Cardiac fibroblast (primary cell): ENCODE data around the gene PKN3.

Source experiments
- DNase-seq, 2 donors: peaks; one replicate each; pipeline versions ENCODE4 v3.0.0 to v3.0.0-alpha.2; 2010; ENCODE audit warnings: low read depth in 2 of 2
- H3K4me3 ChIP-seq, 2 donors: replicated peaks in 1 of 2; 1 replicate in 1 of 2; 2 replicates in 1 of 2; pipeline ENCODE4 v1.5.1; 2011; ENCODE audit warnings: low read depth in 2 of 2, low read length in 2 of 2, mild to moderate bottlenecking in 2 of 2, moderate library complexity in 1 of 2
- TF ChIP-seq, protein P1 (sequence below): IDR thresholded peaks from one replicate; pipeline ENCODE4 v1.5.1; 2011; ENCODE audit warnings: low read depth, mild to moderate bottlenecking, low read length, inconsistent platforms

PKN3 gene

DNA sequence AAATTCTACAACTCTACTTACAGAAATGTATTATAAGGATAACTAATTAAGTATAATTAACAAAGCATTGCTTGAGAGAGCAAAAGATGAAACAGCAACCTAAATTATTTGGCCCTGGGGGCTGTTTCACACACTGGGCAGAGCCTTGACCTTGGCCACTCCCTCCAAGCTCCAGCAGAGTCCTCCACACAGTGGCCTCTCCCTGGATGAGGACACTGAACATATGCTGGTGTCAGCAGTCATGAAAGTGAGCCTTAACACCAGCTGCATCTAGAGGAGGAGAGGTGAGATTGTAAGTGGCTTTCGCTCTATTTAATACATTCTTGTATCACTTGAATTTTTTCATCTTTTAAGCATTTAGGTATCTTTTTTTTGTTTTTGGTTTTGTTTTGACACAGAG is 44.9 kb downstream of the PKN3 start:
- DNase-seq, result no peak
- TF ChIP-seq, protein P1, sequence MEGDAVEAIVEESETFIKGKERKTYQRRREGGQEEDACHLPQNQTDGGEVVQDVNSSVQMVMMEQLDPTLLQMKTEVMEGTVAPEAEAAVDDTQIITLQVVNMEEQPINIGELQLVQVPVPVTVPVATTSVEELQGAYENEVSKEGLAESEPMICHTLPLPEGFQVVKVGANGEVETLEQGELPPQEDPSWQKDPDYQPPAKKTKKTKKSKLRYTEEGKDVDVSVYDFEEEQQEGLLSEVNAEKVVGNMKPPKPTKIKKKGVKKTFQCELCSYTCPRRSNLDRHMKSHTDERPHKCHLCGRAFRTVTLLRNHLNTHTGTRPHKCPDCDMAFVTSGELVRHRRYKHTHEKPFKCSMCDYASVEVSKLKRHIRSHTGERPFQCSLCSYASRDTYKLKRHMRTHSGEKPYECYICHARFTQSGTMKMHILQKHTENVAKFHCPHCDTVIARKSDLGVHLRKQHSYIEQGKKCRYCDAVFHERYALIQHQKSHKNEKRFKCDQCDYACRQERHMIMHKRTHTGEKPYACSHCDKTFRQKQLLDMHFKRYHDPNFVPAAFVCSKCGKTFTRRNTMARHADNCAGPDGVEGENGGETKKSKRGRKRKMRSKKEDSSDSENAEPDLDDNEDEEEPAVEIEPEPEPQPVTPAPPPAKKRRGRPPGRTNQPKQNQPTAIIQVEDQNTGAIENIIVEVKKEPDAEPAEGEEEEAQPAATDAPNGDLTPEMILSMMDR, result no peak
- H3K4me3 ChIP-seq, result no peak overlapping the region

DNA sequence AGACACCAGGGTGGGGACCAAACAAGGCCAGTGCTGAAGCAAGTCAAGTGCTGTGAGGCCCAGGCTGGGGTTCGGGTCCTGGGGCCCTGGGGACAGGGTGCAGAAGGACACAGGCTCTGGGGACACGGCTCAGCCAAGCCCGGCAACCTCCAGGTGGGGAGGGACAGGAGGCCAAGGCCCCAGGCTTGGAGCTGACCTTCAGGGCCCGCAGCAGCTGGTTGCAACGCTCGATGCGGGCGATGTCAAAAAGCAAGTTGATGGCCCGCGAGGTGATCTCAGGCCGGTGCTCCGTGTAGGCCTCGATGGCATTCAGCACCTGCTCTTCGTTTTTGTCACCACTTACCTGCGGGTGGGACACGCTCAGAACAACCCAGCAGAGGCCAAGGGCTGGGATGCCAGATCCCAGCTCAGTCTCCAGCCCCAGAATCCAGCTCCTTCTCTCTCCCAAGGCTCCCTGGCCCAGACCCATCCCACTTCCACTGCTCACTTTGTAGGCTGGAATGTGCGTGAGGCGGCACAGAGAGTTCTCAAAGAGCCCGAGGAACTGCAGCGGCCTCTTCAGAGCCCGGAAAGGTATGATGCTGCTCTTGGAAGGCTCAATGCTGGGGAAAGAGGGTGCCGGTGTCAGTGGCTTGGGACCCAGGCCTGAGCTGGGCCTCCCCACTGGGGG is 48.8 kb downstream of the PKN3 start:
- H3K4me3 ChIP-seq, result no peak overlapping the region
- DNase-seq, result no peak
- TF ChIP-seq, protein P1, result no peak

DNA sequence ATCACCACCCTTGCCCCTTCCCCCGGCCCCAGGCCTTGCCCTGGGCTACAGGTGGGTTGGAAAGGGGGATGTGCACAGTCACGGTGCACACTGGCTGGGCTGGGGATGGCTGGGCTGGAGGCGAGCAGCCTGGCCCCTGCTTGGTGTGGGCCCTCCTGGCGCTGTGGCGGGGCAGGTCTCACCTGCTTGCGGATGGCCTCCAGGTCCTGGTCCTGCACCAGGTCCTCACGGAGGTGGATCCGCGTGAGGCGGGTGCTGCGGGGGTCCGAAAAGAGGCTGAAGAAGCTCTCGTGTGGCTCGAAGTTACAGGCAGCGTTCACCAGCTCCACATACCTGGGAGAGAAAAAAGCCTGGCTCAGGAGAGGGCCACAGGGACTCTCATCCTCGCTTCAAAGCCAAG is 51.3 kb downstream of the PKN3 start:
- TF ChIP-seq, protein P1, result no peak
- DNase-seq, result no peak
- no peak overlapping the region for H3K4me3 ChIP-seq

DNA sequence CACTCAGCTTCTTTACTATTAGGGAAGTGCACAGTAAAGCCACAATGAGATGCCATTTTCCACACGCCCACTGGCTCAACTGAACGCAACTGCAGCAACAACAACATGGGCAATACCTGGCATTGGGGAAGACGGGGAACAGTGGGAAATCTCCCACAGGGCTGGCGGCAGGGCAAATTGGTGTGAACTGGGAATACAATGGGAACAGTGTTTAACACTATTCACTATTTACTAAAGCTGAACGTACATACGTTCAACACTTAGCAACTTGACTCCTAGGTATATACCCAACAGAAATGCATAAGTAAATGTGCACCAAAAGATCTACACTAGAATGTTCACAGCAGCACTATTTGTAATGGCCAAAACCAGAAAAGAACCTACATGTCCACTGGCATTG is 55.3 kb downstream of the PKN3 start:
- no peak overlapping the region for H3K4me3 ChIP-seq
- TF ChIP-seq, protein P1, result no peak
- no peak for DNase-seq

DNA sequence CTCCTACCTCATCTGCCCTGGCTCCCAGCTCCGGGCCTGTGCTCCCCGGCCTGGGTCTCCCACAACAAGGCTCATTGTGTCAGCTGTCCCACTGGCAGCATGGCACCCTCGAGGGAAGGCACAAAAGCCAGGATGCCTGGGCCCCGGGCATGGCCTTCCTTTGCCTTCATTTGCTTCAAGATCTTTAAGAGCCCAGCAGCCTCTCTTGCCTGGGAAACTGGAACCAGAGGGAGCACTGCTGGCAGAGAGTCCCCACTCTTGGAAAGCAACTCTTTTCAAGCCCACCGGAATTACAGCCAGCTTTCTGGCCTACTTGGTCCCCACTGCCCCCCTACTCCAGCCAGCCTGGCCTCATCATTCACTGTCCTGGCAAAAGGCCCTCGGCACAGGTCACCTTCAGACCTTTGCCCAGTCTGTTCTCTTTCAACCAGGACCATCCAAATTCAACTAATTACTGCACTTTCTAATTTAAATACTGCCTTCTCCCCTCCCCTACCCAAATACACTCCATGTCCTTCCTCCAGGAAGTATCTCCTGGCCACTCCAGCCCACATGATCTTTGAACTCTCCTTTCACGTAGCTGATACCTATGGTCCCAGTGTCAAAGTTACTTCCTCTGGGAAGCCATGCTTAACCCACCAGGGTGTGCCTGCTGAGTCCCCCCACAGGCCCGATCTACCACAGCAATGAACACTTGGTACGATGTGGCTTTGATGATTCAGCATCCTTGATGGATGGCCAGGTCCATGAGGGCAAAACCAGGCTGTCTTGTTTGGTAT is 60.6 kb downstream of the PKN3 start:
- no peak overlapping the region for H3K4me3 ChIP-seq
- TF ChIP-seq, protein P1, result no peak
- DNase-seq, result no peak

DNA sequence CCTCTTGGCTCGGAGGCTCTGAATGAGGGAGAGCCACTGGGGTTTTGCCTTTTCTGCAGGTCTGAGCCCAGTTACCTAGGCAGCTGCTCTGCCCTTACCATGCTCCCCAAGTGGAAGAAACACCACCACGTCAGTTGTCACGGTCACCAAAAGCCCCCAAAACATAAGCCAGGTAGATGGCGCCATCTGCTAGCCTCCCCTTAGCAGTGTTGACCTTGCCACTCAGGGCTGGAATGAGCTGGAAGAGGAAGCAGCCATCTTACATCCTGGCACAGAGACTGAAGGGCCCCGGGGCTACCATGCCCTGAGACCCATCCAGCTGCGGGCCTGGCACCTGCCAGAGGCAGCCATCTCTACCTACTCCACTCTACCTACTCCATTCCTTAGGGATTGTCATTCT is 62.1 kb downstream of the PKN3 start:
- TF ChIP-seq, protein P1, result no peak
- H3K4me3 ChIP-seq, result no peak overlapping the region
- no peak for DNase-seq

DNA sequence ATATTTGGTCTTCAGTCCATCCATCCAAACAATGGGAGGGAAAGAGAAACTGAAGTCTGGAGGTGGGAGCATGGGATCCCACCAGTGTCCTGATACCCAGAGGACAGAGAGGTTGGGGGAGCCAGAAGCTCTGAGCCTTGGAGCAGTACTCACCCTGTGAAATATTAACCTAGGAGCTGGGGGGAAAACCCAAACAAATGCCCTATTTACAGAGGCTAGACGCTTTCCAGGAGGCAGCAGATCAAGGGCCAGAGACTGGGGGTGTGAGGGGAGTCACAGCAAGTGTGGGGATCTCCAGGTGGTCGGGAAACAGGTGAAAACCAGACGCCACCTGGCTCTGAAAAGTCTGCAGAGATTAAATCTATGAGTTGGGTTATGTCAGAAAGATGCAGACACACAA is 63.2 kb downstream of the PKN3 start:
- DNase-seq, result no peak
- TF ChIP-seq, protein P1, result no peak
- no peak overlapping the region for H3K4me3 ChIP-seq
